ENCODE results near the gene SIK2. TPM values are rescaled to one million over a fixed set of nuclear protein-coding genes. Genes with fewer than 3 reads are reported as not detected.

SIK2 gene
- 8.2 TPM for total RNA-seq

- peak; percentile 73 to 96 for DNase-seq (ENCODE audit: low spot score in 2 of 2)
- Histone ChIP-seq H3K9me3 (no peaks in the 10 kb centered on the region), H3K27ac (peak within 1 kb of the TSS; percentile 90 to 96), H3K36me3 (no peaks in the 10 kb centered on the region), H3K27me3 (no peaks in the 10 kb centered on the region), H3K4me3 (peak within 1 kb of the TSS; percentile 84 to 98), H3K4me1 (peaks cover 0 to 8% of the 10 kb centered on the region in 2 donors)
- intact Hi-C loops (cut with DNase I), result loop anchor here (1.0 to 5.0 kb wide), 6 partner anchors 35 to 239 kb away; partner anchors contain the start of gene PPP2R1B
- peak; percentile 88 to 98 (median 93) for TF ChIP-seq CTCF (IDR thresholded peaks at IDR 0.05)
Measured at GRCh38 chr11:111601979-111602864, at the start of gene SIK2. Gene SIK2 (plus strand): TSS chr11:111602449. CDS start chr11:111602564, 115 bp downstream.

- intact Hi-C loops (cut with DNase I), result no loop called here
- DNase-seq (ENCODE audit: low spot score in 2 of 2), result no peak
Measured at GRCh38 chr11:111554532-111554931, 47.7 kb upstream of the SIK2 start.

GRCh38 chr11:111555255-111555654, 47.0 kb upstream of the SIK2 start:
- H3K36me3 ChIP-seq, result peaks cover 0 to 23% of the 10 kb centered on the region in 2 donors
- H3K9me3 ChIP-seq, result no peaks in the 10 kb centered on the region
- H3K4me1 ChIP-seq, result peaks cover 0 to 6% of the 10 kb centered on the region in 2 donors
- no peak overlapping the region for H3K27ac ChIP-seq
- H3K27me3 ChIP-seq, result no peaks in the 10 kb centered on the region
- DNase-seq (ENCODE audit: low spot score in 2 of 2), result no peak
- no peak for TF ChIP-seq CTCF (IDR thresholded peaks at IDR 0.05)
- intact Hi-C loops (cut with DNase I), result no loop called here
- H3K4me3 ChIP-seq, result no peak overlapping the region

More at GRCh38 chr11:111554532-111554931, 47.7 kb upstream of the SIK2 start:
- no peak for TF ChIP-seq CTCF (IDR thresholded peaks at IDR 0.05)
- H3K4me3 ChIP-seq, result no peak overlapping the region
- no peaks in the 10 kb centered on the region for H3K27me3 ChIP-seq
- H3K9me3 ChIP-seq, result no peaks in the 10 kb centered on the region
- H3K36me3 ChIP-seq, result peaks cover 0 to 18% of the 10 kb centered on the region in 2 donors
- H3K4me1 ChIP-seq, result peaks cover 0 to 6% of the 10 kb centered on the region in 2 donors
- H3K27ac ChIP-seq, result no peak overlapping the region

- Histone ChIP-seq H3K27me3 (no peaks in the 10 kb centered on the region), H3K27ac (peak overlapping the region; percentile 56 to 65)
- intact Hi-C loops (cut with DNase I), result no loop called here
Measured at GRCh38 chr11:111557425-111558111, 44.7 kb upstream of the SIK2 start.

More at GRCh38 chr11:111557425-111558111, 44.7 kb upstream of the SIK2 start:
- no peak for DNase-seq (ENCODE audit: low spot score in 2 of 2)
- Histone ChIP-seq H3K9me3 (no peaks in the 10 kb centered on the region), H3K4me1 (peaks cover 0 to 6% of the 10 kb centered on the region in 2 donors), H3K4me3 (peak overlapping the region in 1 of 2 donors; percentile 1), H3K36me3 (peaks cover 0 to 27% of the 10 kb centered on the region in 2 donors)
- no peak for TF ChIP-seq CTCF (IDR thresholded peaks at IDR 0.05)

Data from ascending aorta (tissue), 2 donors.